Measurements from ENCODE around the gene TRMT2A. TPM values are rescaled to one million over a fixed set of nuclear protein-coding genes. Genes with fewer than 3 reads are reported as not detected.
A peak's percentile ranks its signal among the peaks of the same experiment; 100 is the strongest.

TRMT2A gene
- total RNA-seq, result 78.5 and 86.5 TPM in 2 replicates
- long read RNA-seq, transcript TRMT2A-201 (12 exons, 2,964 nt), result major isoform, 11 of 29 reads
- long read RNA-seq, transcript TRMT2A-202 (13 exons, 2,928 nt), result minor isoform, 5 of 29 reads
- long read RNA-seq, partial matches to known transcripts, result 0 of 29 reads
- long read RNA-seq, other reads (novel, unspliced or antisense), result 13 of 29 reads

DNA sequence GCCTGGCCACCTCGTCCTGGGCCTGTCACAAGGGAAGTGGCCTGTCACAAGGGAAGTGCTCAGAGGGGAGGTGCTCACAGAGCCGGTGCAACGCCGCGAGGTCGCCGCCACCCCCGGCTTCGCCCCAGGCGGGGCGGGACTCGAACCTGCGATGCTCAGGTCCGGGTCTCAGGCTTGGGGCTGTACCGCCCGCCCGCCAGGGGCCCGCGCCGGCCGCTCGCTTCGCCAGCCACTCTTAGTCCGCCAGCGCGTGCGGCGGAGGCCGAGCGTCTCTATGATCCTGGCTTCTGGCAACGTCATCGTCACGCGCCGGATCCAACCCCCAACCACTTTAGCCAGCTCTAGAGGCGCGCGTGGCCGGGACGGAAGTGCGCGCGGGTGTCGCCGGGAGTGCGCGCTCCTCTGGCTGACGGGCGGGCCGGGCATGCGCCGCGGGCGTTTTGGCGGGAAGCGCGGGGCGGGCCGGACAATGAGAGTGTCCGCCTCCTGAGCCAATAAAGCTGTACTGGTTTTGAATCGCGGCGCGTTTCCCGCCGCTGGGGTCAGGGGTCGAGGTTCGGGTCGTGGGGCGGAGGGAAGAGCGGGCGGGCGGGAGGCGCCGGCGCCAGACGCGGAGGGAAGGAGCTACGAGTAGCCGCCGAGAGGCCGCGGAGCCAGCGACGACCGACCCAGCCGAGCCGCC, at the start of gene TRMT2A:
Gene TRMT2A, minus strand, starts transcription at position 276 of the 682 bp plus-strand sequence. CDS start 320 bp downstream, outside the sequence.
- peak within 1 kb of the TSS; percentile 87 for H3K4me3 Mint-ChIP-seq (ENCODE audit: low read depth)
- TF ChIP-seq CTCF (IDR thresholded peaks at IDR 0.05; ENCODE audit: unreplicated experiment), result peak; percentile 14
- no peaks in the 10 kb centered on the region for H3K9me3 Mint-ChIP-seq (ENCODE audit: low read depth)
- DNase-seq (ENCODE audit: low spot score, unreplicated experiment), result peak; percentile 97
- peaks cover 5% of the 10 kb centered on the region for H3K36me3 Mint-ChIP-seq (ENCODE audit: insufficient read depth)
- no peaks in the 10 kb centered on the region for H3K27me3 Mint-ChIP-seq
- H3K27ac Mint-ChIP-seq, result peak within 1 kb of the TSS; percentile 92
- peaks cover 12% of the 10 kb centered on the region for H3K4me1 Mint-ChIP-seq (ENCODE audit: low read depth)

GRCh38 chr22:20166703-20167102, 49.7 kb upstream of the TRMT2A start:
- Mint-ChIP-seq H3K9me3 (ENCODE audit: low read depth) (no peaks in the 10 kb centered on the region), H3K27me3 (no peaks in the 10 kb centered on the region), H3K4me3 (ENCODE audit: low read depth) (no peak overlapping the region), H3K4me1 (ENCODE audit: low read depth) (no peaks in the 10 kb centered on the region), H3K27ac (no peak overlapping the region), H3K36me3 (ENCODE audit: insufficient read depth) (no peaks in the 10 kb centered on the region)
- DNase-seq (ENCODE audit: low spot score, unreplicated experiment), result no peak
- TF ChIP-seq CTCF (IDR thresholded peaks at IDR 0.05; ENCODE audit: unreplicated experiment), result no peak

- no peak for DNase-seq (ENCODE audit: low spot score, unreplicated experiment)
- Mint-ChIP-seq H3K4me3 (ENCODE audit: low read depth) (no peak overlapping the region), H3K36me3 (ENCODE audit: insufficient read depth) (no peaks in the 10 kb centered on the region)
Observed at GRCh38 chr22:20165913-20166312, 48.9 kb upstream of the TRMT2A start.

DNA sequence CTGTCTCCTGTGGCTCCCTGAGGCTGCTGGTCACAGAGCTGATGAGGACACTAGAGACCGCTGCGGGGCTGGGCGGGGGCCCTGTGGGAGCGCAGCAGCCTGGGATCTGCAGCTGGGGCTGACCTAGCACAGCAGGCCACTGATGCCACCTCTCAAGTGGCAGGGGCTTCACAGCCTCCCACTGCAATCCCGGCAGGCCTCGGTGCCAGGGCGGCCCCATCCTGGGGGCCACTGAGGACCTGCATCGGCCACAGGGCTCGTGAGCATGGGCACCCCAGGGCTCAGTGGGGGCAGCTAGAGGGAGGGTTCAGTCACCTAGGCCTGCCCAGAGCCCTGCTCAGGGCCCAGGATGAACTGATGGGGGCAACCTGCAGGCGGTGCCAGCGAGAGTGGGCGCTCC, 48.4 kb upstream of the TRMT2A start:
- Mint-ChIP-seq H3K27me3 (no peaks in the 10 kb centered on the region), H3K9me3 (ENCODE audit: low read depth) (no peaks in the 10 kb centered on the region), H3K27ac (no peak overlapping the region), H3K36me3 (ENCODE audit: insufficient read depth) (no peaks in the 10 kb centered on the region), H3K4me1 (ENCODE audit: low read depth) (no peaks in the 10 kb centered on the region), H3K4me3 (ENCODE audit: low read depth) (no peak overlapping the region)
- TF ChIP-seq CTCF (IDR thresholded peaks at IDR 0.05; ENCODE audit: unreplicated experiment), result no peak
- DNase-seq (ENCODE audit: low spot score, unreplicated experiment), result no peak

More at GRCh38 chr22:20165913-20166312, 48.9 kb upstream of the TRMT2A start:
- Mint-ChIP-seq H3K9me3 (ENCODE audit: low read depth) (no peaks in the 10 kb centered on the region), H3K27ac (no peak overlapping the region), H3K4me1 (ENCODE audit: low read depth) (no peaks in the 10 kb centered on the region), H3K27me3 (no peaks in the 10 kb centered on the region)
- no peak for TF ChIP-seq CTCF (IDR thresholded peaks at IDR 0.05; ENCODE audit: unreplicated experiment)

DNA sequence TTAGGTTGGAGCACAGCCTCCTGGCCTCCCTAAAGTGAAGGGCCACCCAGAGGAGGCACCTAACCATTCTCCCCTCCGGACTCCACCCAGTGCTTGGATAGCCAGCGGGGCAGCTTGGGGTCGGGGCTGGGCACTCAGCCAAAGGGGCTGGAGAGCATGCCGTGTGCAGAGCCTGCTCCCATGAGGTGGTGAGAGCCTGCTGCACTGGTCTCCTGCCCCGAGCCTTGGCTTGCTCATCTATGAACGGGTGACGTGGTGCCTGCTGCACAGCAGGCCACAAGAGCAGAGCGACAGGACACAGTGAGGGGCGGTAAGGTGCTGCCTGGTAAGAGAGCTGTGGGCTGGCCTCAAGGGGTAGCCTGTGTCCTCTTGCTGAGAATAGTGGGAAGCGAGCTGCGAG, 47.8 kb upstream of the TRMT2A start:
- H3K9me3 Mint-ChIP-seq (ENCODE audit: low read depth), result no peaks in the 10 kb centered on the region
- no peak for TF ChIP-seq CTCF (IDR thresholded peaks at IDR 0.05; ENCODE audit: unreplicated experiment)
- H3K4me1 Mint-ChIP-seq (ENCODE audit: low read depth), result no peaks in the 10 kb centered on the region

More for the DNA sequence above, 47.8 kb upstream of the TRMT2A start:
- DNase-seq (ENCODE audit: low spot score, unreplicated experiment), result no peak
- no peaks in the 10 kb centered on the region for H3K27me3 Mint-ChIP-seq
- H3K36me3 Mint-ChIP-seq (ENCODE audit: insufficient read depth), result no peaks in the 10 kb centered on the region
- H3K27ac Mint-ChIP-seq, result no peak overlapping the region
- H3K4me3 Mint-ChIP-seq (ENCODE audit: low read depth), result no peak overlapping the region
